SK-N-SH (cell line): ENCODE results near the gene PARD3. TPM values are rescaled to one million over a fixed set of nuclear protein-coding genes. Genes with fewer than 3 reads are reported as not detected.

Source experiments
- CTCF ChIA-PET: fragments of 300-600, 350-600 bp; formaldehyde crosslinking; extraction: SDS; loops from one replicate; lab custom pipeline; 2021; lab: Yijun Ruan, JAX
- POLR2A ChIA-PET: fragments of 350-600 bp; sonication (Branson Sonifier 250); formaldehyde crosslinking; extraction: SDS; loops from one replicate; lab custom pipeline; 2020; ENCODE audit warnings: antibody characterized with exemption, inconsistent platforms; lab: Yijun Ruan, JAX
- DNase-seq: peaks from one replicate; pipeline ENCODE4 v3.0.0; 2012
- H2AFZ ChIP-seq: fragments of 200-600 bp; sonication (generic); 2 replicates; pipeline ENCODE4 v1.8.1; 2016; ENCODE audit warnings: antibody characterized with exemption, mild to moderate bottlenecking, low read depth
- H3F3A ChIP-seq: fragments of 200-600 bp; sonication (generic); replicated peaks from 2 replicates; pipeline ENCODE3; 2016; ENCODE audit warnings: antibody characterized with exemption, mild to moderate bottlenecking; ENCODE audit not compliant: insufficient read depth
- H3K27ac ChIP-seq, 2 experiments: fragments of 200-500 bp in 1 of 2; fragments of 200-600 bp in 1 of 2; sonication (Bioruptor generic) in 1 of 2; sonication (generic), shearing (Covaris generic) in 1 of 2; 2 replicates each; pipeline versions ENCODE4 v1.5.1 to v1.6.1; 2014 to 2016; ENCODE audit warnings: low read depth in 2 of 2, inconsistent platforms in 1 of 2, low read length in 1 of 2, mild to moderate bottlenecking in 1 of 2, mixed read lengths in 1 of 2
- H3K27me3 ChIP-seq: fragments of 200-600 bp; sonication (generic), shearing (Covaris generic); 2 replicates; pipeline ENCODE4 v1.6.1; 2016; ENCODE audit warnings: mixed run types; ENCODE audit not compliant: insufficient read depth
- H3K36me3 ChIP-seq, 2 experiments: fragments of 200-500 bp in 1 of 2; fragments of 200-600 bp in 1 of 2; sonication (Bioruptor generic) in 1 of 2; sonication (generic) in 1 of 2; replicated peaks in 1 of 2; 2 replicates each; pipeline versions ENCODE3 to v1.5.1; 2014 to 2016; ENCODE audit warnings: low read length in 1 of 2, mild to moderate bottlenecking in 1 of 2; ENCODE audit not compliant: insufficient read depth in 2 of 2, control insufficient read depth in 1 of 2
- H3K4me1 ChIP-seq, 2 experiments: fragments of 200-500 bp in 1 of 2; fragments of 200-600 bp in 1 of 2; sonication (Bioruptor generic) in 1 of 2; sonication (generic), shearing (Covaris generic) in 1 of 2; 2 replicates each; pipeline versions ENCODE4 v1.5.1 to v1.6.1; 2014 to 2016; ENCODE audit warnings: low read depth in 1 of 2, low read length in 1 of 2, mixed run types in 1 of 2; ENCODE audit not compliant: insufficient read depth in 2 of 2, control insufficient read depth in 1 of 2
- H3K4me2 ChIP-seq: fragments of 200-600 bp; sonication (generic), shearing (Covaris generic); 2 replicates; pipeline ENCODE4 v1.6.1; 2017; ENCODE audit warnings: mixed run types
- H3K4me3 ChIP-seq, 2 experiments: fragments of 200-500 bp in 1 of 2; fragments of 200-600 bp in 1 of 2; sonication (Bioruptor generic) in 1 of 2; sonication (generic), shearing (Covaris generic) in 1 of 2; 2 replicates each; pipeline versions ENCODE4 v1.5.1 to v1.8.1; 2014 to 2016; ENCODE audit warnings: low read depth in 2 of 2, inconsistent platforms in 1 of 2, low read length in 1 of 2, mild to moderate bottlenecking in 1 of 2, mixed read lengths in 1 of 2, moderate library complexity in 1 of 2
- H3K79me2 ChIP-seq: fragments of 200-600 bp; sonication (generic); 2 replicates; pipeline ENCODE4 v1.8.1; 2017; ENCODE audit warnings: mild to moderate bottlenecking; ENCODE audit not compliant: insufficient read depth
- H3K9ac ChIP-seq: fragments of 200-600 bp; sonication (generic); 2 replicates; pipeline ENCODE4 v1.6.1; 2017; ENCODE audit warnings: mixed run types
- H3K9me2 ChIP-seq: fragments of 200-600 bp; sonication (generic); 2 replicates; pipeline ENCODE4 v1.6.1; 2017; ENCODE audit warnings: mixed run types
- H3K9me3 ChIP-seq: fragments of 200-600 bp; sonication (generic); 2 replicates; pipeline ENCODE4 v1.6.1; 2017; ENCODE audit warnings: mixed run types, mild to moderate bottlenecking, moderate library complexity
- H4K20me1 ChIP-seq: fragments of 200-600 bp; sonication (generic); 2 replicates; pipeline ENCODE4 v1.6.1; 2017; ENCODE audit warnings: mild to moderate bottlenecking, mixed run types; ENCODE audit not compliant: insufficient read depth
- CTCF ChIP-seq: fragments of 200-600 bp; sonication (generic); IDR thresholded peaks from 2 replicates; pipeline ENCODE4 v1.6.1; 2017; ENCODE audit warnings: antibody characterized with exemption, mild to moderate bottlenecking, moderate library complexity
- EP300 ChIP-seq, 2 experiments: IDR thresholded peaks; 2 replicates each; pipeline versions ENCODE4 v1.4.0 to v1.6.1; 2012; ENCODE audit warnings: borderline replicate concordance in 1 of 2, low read depth in 1 of 2, low read length in 1 of 2
- EZH2phosphoT487 ChIP-seq: fragments of 200-600 bp; sonication (generic); IDR thresholded peaks from 2 replicates; pipeline ENCODE4 v1.6.1; 2017; ENCODE audit warnings: low read depth, mixed run types, mild to moderate bottlenecking, antibody characterized with exemption, moderate library complexity, borderline replicate concordance
- FOSL2 ChIP-seq: IDR thresholded peaks from 2 replicates; pipeline ENCODE4 v1.4.0; 2012; ENCODE audit warnings: low read depth, mild to moderate bottlenecking, moderate library complexity, borderline replicate concordance
- FOXJ3 ChIP-seq: sonication (generic); formaldehyde crosslinking; IDR thresholded peaks from 2 replicates; pipeline ENCODE4 v1.5.1; 2020; ENCODE audit warnings: mild to moderate bottlenecking, missing genetic modification reagents
- IRF3 ChIP-seq: fragments of 150-350 bp; IDR thresholded peaks from 2 replicates; pipeline ENCODE4 v1.6.1; 2016; ENCODE audit warnings: mild to moderate bottlenecking, low read depth, low read length
- MAX ChIP-seq: IDR thresholded peaks from 2 replicates; pipeline ENCODE4 v1.4.0; 2012; ENCODE audit warnings: low read depth
- MEF2A ChIP-seq: IDR thresholded peaks from 2 replicates; pipeline ENCODE4 v1.4.0; 2012; ENCODE audit warnings: low read depth, borderline replicate concordance
- MXI1 ChIP-seq: IDR thresholded peaks from 2 replicates; pipeline ENCODE4 v1.6.1; 2012; ENCODE audit warnings: mild to moderate bottlenecking, low read depth, low read length, improper control_type of control experiment
- NFIC ChIP-seq: IDR thresholded peaks from 2 replicates; pipeline ENCODE4 v1.4.0; 2012; ENCODE audit warnings: borderline replicate concordance
- POLR2AphosphoS5 ChIP-seq: IDR thresholded peaks from 2 replicates; pipeline ENCODE4 v1.6.1; 2012; ENCODE audit warnings: low read depth, low read length
- RAD21 ChIP-seq: IDR thresholded peaks from 2 replicates; pipeline ENCODE4 v1.6.1; 2012; ENCODE audit warnings: mild to moderate bottlenecking, low read length
- RXRA ChIP-seq: IDR thresholded peaks from 2 replicates; pipeline ENCODE4 v1.4.0; 2012; ENCODE audit warnings: low read depth, mild to moderate bottlenecking, borderline replicate concordance
- SMC3 ChIP-seq: IDR thresholded peaks from 2 replicates; pipeline ENCODE4 v1.6.1; 2012; ENCODE audit warnings: low read depth, low read length, improper control_type of control experiment
- TCF12 ChIP-seq: IDR thresholded peaks from 2 replicates; pipeline ENCODE4 v1.4.0; 2012
- TEAD4 ChIP-seq: IDR thresholded peaks from 2 replicates; pipeline ENCODE4 v1.4.0; 2012; ENCODE audit warnings: mild to moderate bottlenecking, borderline replicate concordance; ENCODE audit not compliant: insufficient read depth
- YY1 ChIP-seq: IDR thresholded peaks from 2 replicates; pipeline ENCODE4 v1.4.0; 2012; ENCODE audit warnings: low read depth, mild to moderate bottlenecking
- ZBTB33 ChIP-seq: IDR thresholded peaks from 2 replicates; pipeline ENCODE4 v1.4.0; 2012; ENCODE audit warnings: low read depth, borderline replicate concordance
- WGBS: methylation state at CpG from one replicate; pipeline ENCODE4 v1.1.6; 2017; ENCODE audit warnings: low lambda C conversion rate; 5-methylcytosine and 5-hydroxymethylcytosine counted together
- polyA plus RNA-seq, 3 experiments: library from polyadenylated mRNA; depleted of rRNA; stranded (reverse); fragments of >200 nt; gene quantifications; 2 replicates each; pipeline ENCODE4 v1.2.3, GENCODE V29; 2012

Gene PARD3
- polyA plus RNA-seq, 1 of the 3 experiments (the other 2 are of a cell fraction): 29.4 TPM

GRCh38 chr10:34697351-34698247, 117.5 kb downstream of the PARD3 start:
- Histone ChIP-seq H3K4me1 (peaks cover 0 to 38% of the 10 kb centered on the region in 2 experiments; a peak in 2 of 4 replicates), H3K9me3 (no peaks in the 10 kb centered on the region), H4K20me1 (peaks cover 40% of the 10 kb centered on the region), H2AFZ (no peak overlapping the region), H3F3A (peaks cover 26% of the 10 kb centered on the region), H3K4me3 (no peak overlapping the region), H3K27ac (no peak overlapping the region), H3K9me2 (no peaks in the 10 kb centered on the region), H3K36me3 (peaks cover 0 to 3% of the 10 kb centered on the region in 2 experiments), H3K79me2 (peaks cover 47% of the 10 kb centered on the region; the same call in 1 of the 2 replicates), H3K4me2 (peak overlapping the region; percentile 31), H3K27me3 (no peaks in the 10 kb centered on the region), H3K9ac (no peak overlapping the region)
- ChIA-PET POLR2A (no interaction called here), CTCF (no interaction called here)
- no peak for DNase-seq
- TF ChIP-seq ZBTB33 (no peak), TEAD4 (no peak), RXRA (no peak), EP300 (IDR thresholded peaks at IDR 0.05; ENCODE audit: borderline replicate concordance in 1 of 2, low read depth in 1 of 2, low read length in 1 of 2) (no peak), POLR2AphosphoS5 (no peak), FOXJ3 (CRISPR knock-in tag) (no peak), MXI1 (no peak), FOSL2 (no peak)
- 68% methylated on average over 5 of the region's 5 CpGs for WGBS

- Histone ChIP-seq H3K4me2 (peak overlapping the region; percentile 14; the same call in 1 of the 2 replicates), H3K9me3 (no peaks in the 10 kb centered on the region), H3K36me3 (peaks cover 0 to 3% of the 10 kb centered on the region in 2 experiments), H3K79me2 (peaks cover 48% of the 10 kb centered on the region), H3K27ac (peak overlapping the region in 1 of 2 experiments; percentile 46; a peak in 2 of 4 replicates), H3K9ac (no peak overlapping the region), H2AFZ (no peak overlapping the region), H4K20me1 (peaks cover 40% of the 10 kb centered on the region), H3K4me1 (peaks cover 0 to 38% of the 10 kb centered on the region in 2 experiments; a peak in 1 of 4 replicates), H3F3A (peaks cover 26% of the 10 kb centered on the region), H3K27me3 (no peaks in the 10 kb centered on the region), H3K9me2 (no peaks in the 10 kb centered on the region), H3K4me3 (no peak overlapping the region)
- POLR2A ChIA-PET: no interaction called here
- DNase-seq: no peak
- WGBS: 41% methylated on average over 2 of the region's 2 CpGs
- CTCF ChIA-PET: no interaction called here
- TF ChIP-seq SMC3 (no peak), NFIC (peak; percentile 32; the same call in 1 of the 2 replicates), RAD21 (no peak), CTCF (no peak), MEF2A (peak; percentile 57; the same call in 1 of the 2 replicates), FOXJ3 (CRISPR knock-in tag) (no peak), EZH2phosphoT487 (no peak), YY1 (no peak), TCF12 (peak; percentile 79), IRF3 (no peak), MAX (no peak), ZBTB33 (no peak)
Observed at GRCh38 chr10:34696423-34696822, 118.7 kb downstream of the PARD3 start.
